Measurements from ENCODE around the gene PRAMEF25.
"Not testable (repeated sequence)": the region's sequence is repeated elsewhere in the genome, so short reads cannot be mapped to it uniquely, and the experiment has no call there.

PRAMEF25 gene

DNA sequence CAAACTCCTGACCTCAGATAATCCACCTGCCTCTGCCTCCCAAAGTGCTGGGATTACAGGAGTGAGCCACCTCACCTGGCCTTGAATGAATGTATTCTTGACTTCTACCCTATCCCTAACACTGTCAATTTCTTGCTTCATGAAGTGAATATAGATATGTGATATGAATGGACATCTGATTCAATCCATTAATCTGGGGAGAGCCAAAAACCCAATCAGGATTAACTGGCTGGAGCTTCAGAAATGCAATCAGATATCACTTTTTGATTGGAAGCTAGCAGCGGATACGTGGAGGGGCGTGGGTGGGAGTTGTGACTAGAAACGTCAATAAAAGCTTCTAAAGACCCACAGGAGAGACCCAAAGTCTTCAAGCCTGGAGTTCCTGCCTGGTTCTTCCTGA lies at the start of gene PRAMEF25:
Gene PRAMEF25 (plus strand): TSS at position 301 of the 400 bp plus-strand sequence. CDS start 2,920 bp downstream, outside the sequence.
- DNase-seq (ENCODE audit: low read depth in 2 of 2) = not testable (repeated sequence)

GRCh38 chr1:13056475-13056874 lies 14.1 kb upstream of the PRAMEF25 start, which contains the start of gene PRAMEF27:
Gene PRAMEF27 (minus strand): TSS chr1:13056575. CDS start chr1:13053659, 2,916 bp downstream.
- DNase-seq (ENCODE audit: low read depth in 2 of 2) = not testable (repeated sequence)

DNA sequence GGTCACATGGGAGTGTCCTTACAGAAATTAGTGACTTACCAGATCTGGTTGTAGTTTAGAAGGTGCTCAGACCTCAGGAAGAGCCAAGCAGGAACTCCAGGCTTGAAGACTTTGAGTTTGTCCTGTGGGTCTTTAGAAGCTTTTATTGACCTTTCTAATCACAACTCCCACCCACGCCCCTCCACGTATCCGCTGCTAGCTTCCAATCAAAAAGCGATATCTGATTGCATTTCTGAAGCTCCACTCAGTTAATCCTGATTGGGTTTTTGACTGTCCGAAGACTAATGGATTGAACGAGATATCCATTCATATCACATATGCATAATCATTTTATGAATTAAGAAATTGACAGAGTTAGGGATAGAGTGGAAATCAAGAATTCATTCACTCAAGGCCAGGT lies 46.2 kb downstream of the PRAMEF25 start, which contains the start of gene HNRNPCL2:
Gene HNRNPCL2 (minus strand): TSS at position 101 of the 400 bp plus-strand sequence. CDS start 454 bp downstream, outside the sequence.
- not testable (repeated sequence) for DNase-seq (ENCODE audit: low read depth in 2 of 2)
